ENCODE results near the gene PRR35.

Gene PRR35

DNA sequence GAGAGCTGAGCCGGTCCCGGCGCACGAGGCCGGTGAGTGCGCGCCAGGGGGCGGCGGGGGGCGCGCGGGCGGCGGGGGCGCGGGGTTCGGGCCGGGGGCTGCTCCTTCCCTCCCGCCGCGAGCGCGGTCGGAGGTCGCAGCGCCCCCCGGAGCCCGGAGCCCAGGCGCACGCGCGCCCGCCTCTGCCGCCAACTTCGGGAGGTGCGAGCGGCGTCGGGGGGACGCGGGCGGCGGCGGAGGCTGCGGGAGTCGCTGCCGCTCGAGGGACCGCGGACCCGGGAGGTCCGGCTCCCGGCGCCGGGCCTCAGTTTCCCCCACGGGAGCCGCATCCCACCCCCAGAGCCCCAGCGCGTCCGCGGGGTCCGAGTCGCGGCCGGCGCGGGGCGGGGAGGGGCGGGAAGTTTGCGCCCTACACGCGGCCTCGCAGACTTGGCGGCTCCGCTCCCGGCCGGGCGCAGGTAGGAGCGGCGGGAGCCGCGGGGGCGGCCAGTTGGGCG, at the start of gene PRR35:
TSS of gene PRR35 (plus strand) at position 191 of the 497 bp plus-strand sequence. CDS start 2,901 bp downstream, outside the sequence.
- no peak for DNase-seq (ENCODE audit: low read depth)

DNA sequence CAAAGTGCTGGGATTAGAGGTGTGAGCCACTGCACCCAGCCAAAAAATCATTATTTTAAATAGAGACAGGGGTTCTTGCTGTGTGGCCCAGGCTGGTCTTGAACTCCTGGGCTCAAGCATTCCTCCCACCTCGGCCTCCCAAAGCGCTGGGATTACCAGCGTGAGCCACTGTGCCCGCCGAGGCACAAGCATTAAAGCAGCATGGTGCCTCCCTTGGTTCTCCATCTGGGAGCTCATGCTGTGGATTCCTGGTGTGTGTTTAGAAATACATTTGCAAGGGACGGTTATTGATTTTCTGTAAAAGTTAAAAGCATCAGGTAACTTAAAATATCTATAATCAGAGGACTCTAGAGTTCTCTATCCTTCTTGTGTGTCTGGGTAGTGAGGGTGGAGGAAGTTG, 47.4 kb upstream of the PRR35 start:
- DNase-seq (ENCODE audit: low read depth): no peak

- no peak for DNase-seq (ENCODE audit: low read depth)
Measured at GRCh38 chr16:513950-514349, 46.2 kb upstream of the PRR35 start.

DNA sequence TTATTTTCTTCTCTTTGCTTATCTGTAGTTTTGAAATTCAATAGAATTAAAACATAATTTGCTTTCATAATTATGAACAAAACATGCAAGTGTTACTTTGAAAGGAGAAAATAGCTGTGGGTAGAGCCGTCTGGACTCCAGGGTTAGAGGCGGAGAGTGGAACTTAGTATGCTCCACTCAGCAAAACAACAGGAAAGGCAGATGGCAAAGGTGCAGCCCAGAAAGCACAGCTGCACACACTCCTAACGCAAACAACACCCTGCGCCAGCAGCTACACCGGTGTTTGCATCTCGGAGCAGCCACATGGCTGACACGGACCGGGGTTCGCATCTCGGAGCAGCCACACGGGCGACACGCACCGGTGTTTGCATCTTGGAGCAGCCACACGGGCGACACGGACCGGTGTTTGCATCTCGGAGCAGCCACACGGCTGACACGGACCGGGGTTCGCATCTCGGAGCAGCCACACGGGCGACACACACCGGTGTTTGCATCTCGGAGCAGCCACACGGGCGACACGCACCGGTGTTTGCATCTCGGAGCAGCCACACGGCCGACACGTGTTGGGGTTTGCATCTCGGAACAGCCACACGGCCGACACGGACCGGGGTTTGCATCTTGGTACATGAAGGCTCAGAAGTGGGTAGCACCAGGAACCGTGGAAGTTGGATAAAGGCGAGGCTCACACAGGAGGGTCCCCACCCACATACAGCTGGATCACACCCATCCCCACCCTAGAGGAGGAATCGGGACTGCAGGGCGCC, 44.8 kb upstream of the PRR35 start:
- DNase-seq (ENCODE audit: low read depth): no peak

DNA sequence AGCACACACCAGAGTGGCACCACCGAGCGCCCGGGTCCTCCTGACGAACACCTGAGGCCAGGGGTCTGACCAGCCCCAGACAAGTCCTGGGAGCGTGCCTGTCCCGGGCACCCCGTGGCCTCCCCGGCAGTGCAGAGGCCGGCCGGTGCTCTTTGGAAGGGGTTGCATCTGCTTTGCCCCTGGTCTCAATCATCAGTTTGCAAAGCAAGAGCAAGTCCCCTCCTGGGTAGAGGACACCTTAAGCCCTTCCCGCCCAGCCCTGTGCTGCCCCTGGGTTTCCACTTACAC, 44.3 kb upstream of the PRR35 start:
- DNase-seq (ENCODE audit: low read depth): no peak

DNA sequence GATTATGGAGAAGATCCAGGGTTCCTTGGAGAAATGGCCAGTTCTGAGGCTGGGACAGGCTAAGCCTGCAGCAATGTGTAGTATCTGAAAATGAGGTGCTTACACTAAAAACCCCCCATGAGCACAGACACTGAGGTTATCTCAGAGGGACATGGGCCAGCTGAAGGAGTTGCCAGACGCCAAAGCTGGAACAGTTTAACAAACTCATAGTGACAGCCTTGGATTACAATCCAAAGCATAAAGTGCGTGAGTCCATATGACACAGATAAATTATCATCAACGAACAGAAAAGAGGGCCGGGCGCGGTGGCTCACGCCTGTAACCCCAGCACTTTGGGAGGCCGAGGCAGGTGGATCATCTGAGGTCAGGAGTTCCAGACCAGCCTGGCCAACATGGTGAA, 43.9 kb upstream of the PRR35 start:
- DNase-seq (ENCODE audit: low read depth): no peak

GRCh38 chr16:518858-519257, 41.3 kb upstream of the PRR35 start:
- no peak for DNase-seq (ENCODE audit: low read depth)

DNA sequence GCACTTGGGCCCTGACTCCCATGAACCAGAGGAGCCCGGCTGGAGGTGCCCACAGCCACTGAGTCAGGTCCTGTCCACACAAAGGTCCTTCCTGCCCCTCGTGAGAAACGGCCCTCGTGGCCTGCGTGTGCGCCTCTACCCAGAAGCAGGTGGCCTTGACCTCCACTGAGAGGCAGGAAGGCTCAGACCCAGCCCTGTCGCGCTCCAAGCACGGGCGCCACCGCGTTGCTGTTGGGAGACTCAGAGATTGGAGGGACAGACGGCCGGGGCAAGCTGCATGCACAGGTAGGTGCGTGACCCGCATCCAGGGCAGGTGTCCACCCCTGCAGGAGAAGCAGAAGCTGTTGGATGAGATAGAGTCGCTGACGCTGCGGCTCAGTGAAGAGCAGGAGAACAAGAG, 40.8 kb upstream of the PRR35 start:
- DNase-seq (ENCODE audit: low read depth): no peak

DNA sequence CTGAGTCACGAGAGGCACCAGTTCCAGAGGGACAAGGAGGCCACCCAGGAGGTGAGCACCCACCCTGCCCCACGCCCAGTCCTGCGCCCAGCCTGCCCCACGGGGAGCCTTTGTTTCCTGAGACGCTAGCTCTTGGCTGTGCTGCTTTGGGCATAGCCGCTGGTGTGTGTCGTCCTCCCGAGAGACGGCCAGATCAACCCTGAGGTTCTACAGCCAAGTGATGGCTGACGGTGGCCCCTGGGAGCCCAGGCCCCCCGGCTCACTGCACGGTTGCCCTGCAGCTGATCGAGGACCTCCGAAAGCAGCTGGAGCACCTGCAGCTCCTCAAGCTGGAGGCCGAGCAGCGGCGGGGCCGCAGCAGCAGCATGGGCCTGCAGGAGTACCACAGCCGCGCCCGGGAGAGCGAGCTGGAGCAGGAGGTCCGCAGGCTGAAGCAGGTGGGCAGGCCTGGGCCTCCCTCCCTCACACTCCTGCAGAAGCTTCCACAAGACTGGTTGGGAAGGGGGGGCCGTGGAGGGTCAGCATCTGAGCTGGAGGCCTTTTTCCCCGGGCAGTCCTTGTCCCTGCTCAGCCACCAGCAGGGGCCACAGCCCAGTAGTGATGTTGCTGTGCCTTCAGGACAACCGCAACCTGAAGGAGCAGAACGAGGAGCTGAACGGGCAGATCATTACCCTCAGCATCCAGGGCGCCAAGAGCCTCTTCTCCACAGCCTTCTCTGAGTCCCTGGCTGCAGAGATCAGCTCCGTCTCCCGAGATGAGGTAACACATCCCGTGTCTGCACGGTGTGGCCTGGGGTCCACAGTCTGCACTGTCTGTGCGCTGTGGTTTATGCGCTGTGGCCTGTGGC, 40.1 kb upstream of the PRR35 start:
- no peak for DNase-seq (ENCODE audit: low read depth)

GRCh38 chr16:520847-521246, 39.3 kb upstream of the PRR35 start:
- no peak for DNase-seq (ENCODE audit: low read depth)

DNA sequence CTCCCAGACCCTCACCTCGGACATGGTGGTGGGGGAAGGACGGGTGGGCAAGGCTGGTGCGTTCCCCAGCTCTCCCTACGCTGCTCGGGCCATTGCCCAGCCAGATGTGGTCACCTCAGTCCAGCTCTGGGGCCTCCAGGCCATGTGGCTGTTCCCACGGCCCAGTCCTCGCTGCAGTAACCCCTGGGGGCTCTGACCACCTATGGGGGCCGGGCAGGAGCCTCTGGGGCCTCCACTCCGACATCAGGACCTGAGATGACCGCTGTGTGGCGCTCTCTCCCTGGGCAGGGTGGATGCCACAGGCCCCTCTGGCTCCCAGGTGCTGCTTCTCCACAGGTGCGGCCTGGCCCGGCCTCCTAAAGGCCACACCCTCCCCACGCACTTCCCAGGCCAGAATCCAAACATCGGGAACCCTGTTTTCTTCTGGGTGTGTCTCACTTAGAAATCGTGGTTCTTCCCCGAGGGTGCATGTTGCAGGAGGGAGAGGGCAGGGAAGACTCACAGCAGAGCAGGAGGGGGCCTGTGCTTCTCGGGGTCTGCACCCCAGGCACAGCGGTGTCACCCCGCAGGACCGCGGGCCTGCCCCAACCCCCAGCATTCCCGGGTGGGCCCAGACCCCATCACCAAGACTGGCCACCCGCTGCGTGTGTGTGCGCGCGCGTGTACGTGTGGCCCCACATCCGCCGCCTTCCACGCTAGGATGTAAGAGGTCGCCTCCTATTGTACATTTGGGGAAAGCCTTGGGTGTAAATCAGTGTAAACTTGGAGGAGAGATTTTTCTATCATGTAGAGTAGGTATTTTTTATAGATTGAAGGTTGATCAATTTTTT, 38.6 kb upstream of the PRR35 start:
- no peak for DNase-seq (ENCODE audit: low read depth)

- DNase-seq (ENCODE audit: low read depth): no peak
Measured at GRCh38 chr16:522320-523096, 37.7 kb upstream of the PRR35 start.

DNA sequence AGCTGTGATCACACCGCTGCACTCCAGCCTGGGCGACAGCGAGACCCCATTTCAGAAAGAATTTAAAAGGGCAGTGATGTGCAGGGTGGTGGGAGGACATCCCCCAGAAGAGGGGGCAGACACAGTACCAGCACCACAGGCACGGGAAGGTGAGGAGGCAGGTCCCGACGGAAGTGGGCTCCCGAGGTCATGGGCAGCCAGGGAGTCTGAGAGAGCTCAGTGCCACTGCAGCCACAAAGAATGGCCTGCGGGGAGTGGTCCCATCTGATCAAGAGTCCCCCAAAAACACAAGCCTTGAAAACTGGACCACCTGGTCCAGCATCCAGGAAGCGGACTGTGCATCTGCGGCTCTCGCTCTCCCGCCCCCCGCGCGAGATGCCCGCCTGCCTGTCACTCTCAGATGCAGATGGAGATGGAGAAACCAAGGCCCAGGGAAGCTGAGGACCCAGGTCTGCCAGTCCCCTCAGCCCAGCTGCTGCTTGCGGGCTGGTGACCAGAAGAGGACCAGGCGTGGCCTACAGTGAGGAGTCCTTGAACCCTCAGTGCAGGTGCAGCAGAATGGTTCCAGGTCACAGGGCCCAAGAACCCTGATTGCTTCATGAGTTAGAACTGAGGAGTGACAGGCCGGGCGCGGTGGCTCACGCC, 37.0 kb upstream of the PRR35 start:
- no peak for DNase-seq (ENCODE audit: low read depth)

- DNase-seq (ENCODE audit: low read depth): no peak
Measured at GRCh38 chr16:524274-525040, 35.7 kb upstream of the PRR35 start.

- DNase-seq (ENCODE audit: low read depth): no peak
Measured at GRCh38 chr16:525123-525519, 35.1 kb upstream of the PRR35 start.

- DNase-seq (ENCODE audit: low read depth): peak; percentile 34
Measured at GRCh38 chr16:525520-526180, 34.5 kb upstream of the PRR35 start.

DNA sequence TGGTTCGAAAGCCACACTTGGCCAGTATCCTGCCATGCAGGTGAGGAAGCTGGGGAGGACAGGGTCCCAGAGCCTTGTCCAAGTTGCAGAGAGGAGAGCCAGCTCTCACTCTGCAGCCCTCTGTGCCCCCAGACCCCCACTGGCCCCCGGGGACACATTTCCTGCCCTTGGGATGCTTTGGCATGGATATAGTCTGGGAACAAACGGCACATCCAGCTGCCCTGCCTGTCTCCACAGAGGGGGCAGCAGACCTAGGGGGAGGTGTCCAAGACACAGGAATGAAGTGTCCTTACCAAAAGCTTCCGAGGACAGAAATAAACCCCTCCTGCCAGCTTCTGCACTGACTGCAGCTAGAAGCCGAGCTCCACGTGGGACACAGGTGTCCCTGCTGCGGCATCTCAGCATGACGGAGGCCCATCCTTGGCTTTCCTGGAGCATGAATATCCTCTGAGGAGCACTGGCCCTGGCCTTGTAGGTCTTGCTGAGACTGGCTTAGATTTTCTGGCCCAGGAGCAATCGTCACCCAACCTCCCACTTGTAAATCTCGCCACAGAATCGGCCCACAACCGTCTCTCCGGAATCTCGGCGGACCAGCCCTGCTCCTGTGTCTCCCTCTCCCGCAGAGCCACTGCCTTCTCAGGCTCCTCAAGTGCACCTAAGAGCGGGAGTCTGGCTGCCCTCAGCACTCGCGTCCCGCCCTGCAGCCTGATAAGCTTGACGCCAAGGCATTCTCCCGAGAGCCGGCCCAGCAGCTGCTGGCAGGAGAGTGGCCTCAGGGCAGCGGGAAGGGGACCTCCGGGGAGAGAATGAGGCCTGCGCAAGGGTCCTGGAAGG, 33.8 kb upstream of the PRR35 start:
- DNase-seq (ENCODE audit: low read depth): peak; percentile 9

DNA sequence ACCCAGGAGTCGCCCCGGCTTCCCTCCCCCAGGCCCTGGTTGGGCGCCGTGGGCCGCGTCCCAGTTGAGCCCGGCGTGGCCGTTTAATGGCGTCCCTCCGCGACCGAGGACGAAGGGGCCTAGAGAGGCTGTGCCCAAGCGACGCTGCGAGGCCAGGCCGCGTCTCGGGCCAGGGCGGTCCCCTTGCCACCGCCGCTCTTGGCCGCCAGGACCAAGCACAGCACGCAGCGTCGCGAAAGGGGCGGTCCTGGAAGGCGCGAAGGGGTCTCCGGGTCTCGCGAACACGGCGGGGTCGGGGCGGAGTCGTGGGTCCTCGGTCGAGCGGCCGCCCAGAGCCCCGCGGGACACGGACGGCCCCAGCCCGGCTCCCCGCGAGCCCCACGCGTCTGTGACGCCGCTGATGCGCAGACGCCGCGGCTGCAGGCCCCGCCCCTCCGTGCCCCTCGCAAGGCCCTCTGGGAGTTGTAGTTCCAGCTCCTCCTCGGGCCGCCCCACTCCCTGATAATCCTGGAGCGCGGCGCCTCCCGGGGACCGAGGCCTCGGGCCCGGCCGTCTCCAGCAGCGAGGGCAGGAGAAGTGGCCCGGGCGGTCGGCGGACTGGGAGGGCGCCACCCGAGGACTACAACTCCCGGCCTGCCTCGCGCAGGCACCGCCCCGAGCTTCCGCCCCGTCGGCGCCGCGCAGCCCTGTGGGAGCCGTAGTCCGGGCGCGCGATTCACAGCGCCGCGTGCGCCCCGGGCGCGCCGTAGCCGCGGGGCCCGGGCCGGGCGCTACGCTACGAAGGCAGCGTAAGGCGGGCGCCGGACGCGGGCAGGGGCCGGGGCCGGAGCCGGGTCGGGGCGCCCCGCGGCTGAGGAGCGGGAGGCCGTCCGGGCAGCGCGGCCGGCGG, 32.9 kb upstream of the PRR35 start, which contains the start of gene CAPN15:
TSS of gene CAPN15 (plus strand) at position 698 of the 889 bp plus-strand sequence. CDS start 19,127 bp downstream, outside the sequence.
- peak; percentile 75 for DNase-seq (ENCODE audit: low read depth)

Data from activated T-cell treated with anti-CD3 and anti-CD28 coated beads for 1 hour (primary cell).